Breast epithelium (tissue), 3 donors: ENCODE measurements around the gene TSPAN17.

Experiments
- POLR2A ChIP-seq: fragments of 450-650 bp; IDR thresholded peaks from one replicate; pipeline ENCODE4 v1.6.1; 2016; ENCODE audit warnings: antibody characterized with exemption, mild to moderate bottlenecking, moderate library complexity
- POLR2AphosphoS5 ChIP-seq, 3 donors: sonication (generic); formaldehyde crosslinking; IDR thresholded peaks; one replicate each; pipeline ENCODE4 v1.6.1; 2017; ENCODE audit warnings: antibody characterized with exemption in 3 of 3
- TF ChIP-seq, protein P1 (sequence below), 3 donors: fragments of 450-650 bp; IDR thresholded peaks; one replicate each; pipeline ENCODE4 v1.5.1; 2016 to 2017; ENCODE audit warnings: antibody characterized with exemption in 3 of 3, mild to moderate bottlenecking in 3 of 3, moderate library complexity in 3 of 3

DNA sequence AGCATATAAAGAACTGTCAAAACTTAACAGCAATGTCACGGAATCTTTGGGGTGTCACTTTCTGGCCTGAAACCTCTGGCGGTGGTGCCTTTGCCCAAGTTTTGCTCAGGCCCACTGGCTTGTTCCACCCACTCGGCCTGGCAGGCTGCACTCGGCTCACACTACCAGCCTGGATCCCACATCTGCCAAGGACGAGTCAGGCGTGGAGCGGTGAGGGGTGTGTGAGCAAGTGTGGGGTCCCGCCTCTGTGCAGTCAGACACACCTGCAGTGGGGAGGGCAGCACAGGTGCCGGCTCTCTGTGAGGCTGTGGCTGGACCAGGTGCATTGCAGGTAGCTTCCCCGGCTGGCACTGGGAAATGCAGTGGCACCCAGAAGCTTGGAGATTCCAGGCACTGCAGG, 40.0 kb downstream of the TSPAN17 start:
- TF ChIP-seq POLR2A (no peak), POLR2AphosphoS5 (IDR thresholded peaks at IDR 0.05) (no peak)
- TF ChIP-seq, protein P1, sequence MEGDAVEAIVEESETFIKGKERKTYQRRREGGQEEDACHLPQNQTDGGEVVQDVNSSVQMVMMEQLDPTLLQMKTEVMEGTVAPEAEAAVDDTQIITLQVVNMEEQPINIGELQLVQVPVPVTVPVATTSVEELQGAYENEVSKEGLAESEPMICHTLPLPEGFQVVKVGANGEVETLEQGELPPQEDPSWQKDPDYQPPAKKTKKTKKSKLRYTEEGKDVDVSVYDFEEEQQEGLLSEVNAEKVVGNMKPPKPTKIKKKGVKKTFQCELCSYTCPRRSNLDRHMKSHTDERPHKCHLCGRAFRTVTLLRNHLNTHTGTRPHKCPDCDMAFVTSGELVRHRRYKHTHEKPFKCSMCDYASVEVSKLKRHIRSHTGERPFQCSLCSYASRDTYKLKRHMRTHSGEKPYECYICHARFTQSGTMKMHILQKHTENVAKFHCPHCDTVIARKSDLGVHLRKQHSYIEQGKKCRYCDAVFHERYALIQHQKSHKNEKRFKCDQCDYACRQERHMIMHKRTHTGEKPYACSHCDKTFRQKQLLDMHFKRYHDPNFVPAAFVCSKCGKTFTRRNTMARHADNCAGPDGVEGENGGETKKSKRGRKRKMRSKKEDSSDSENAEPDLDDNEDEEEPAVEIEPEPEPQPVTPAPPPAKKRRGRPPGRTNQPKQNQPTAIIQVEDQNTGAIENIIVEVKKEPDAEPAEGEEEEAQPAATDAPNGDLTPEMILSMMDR (IDR thresholded peaks at IDR 0.05) = no peak
